Ishikawa (cell line): ENCODE results near the gene RASSF4.

ENCODE experiments used
- CEBPB ChIP-seq: IDR thresholded peaks from 2 replicates; pipeline ENCODE4 v1.6.1; 2012
- EP300 ChIP-seq: IDR thresholded peaks from 2 replicates; pipeline ENCODE4 v1.6.1; 2012; ENCODE audit warnings: borderline replicate concordance
- REST ChIP-seq: IDR thresholded peaks from 2 replicates; pipeline ENCODE4 v1.6.1; 2012; ENCODE audit warnings: low read depth, mild to moderate bottlenecking
- TAF1 ChIP-seq: IDR thresholded peaks from 2 replicates; pipeline ENCODE4 v1.6.1; 2012; ENCODE audit warnings: low read depth, mild to moderate bottlenecking

GRCh38 chr10:44950326-44951225 lies 9.0 kb upstream of the RASSF4 start:
- TF ChIP-seq REST (no peak), EP300 (no peak), CEBPB (no peak), TAF1 (no peak)
